Kidney epithelial cell (primary cell): ENCODE data around the gene MAP9. TPM values are rescaled to one million over a fixed set of nuclear protein-coding genes. Genes with fewer than 3 reads are reported as not detected.

Experiments
- DNase-seq: peaks from one replicate; pipeline ENCODE4 v3.0.0-alpha.2; 2010; ENCODE audit warnings: low read depth
- H3K27me3 ChIP-seq: 2 replicates; pipeline ENCODE4 v1.6.0; 2011; ENCODE audit warnings: low read length; ENCODE audit not compliant: control insufficient read depth, insufficient read depth
- H3K36me3 ChIP-seq: 2 replicates; pipeline ENCODE4 v1.5.1; 2011; ENCODE audit warnings: low read length; ENCODE audit not compliant: control insufficient read depth, insufficient read depth
- H3K4me3 ChIP-seq: 2 replicates; pipeline ENCODE4 v1.5.1; 2011; ENCODE audit warnings: low read depth, mild to moderate bottlenecking, control low read depth, low read length
- CTCF ChIP-seq: IDR thresholded peaks from 2 replicates; pipeline ENCODE4 v1.5.1; 2011; ENCODE audit warnings: mild to moderate bottlenecking, moderate library complexity, low read length, control low read depth, inconsistent platforms; ENCODE audit not compliant: insufficient read depth, poor library complexity, severe bottlenecking
- total RNA-seq: library from RNA; depleted of rRNA; stranded (reverse); fragments of >200 nt; gene quantifications from 2 replicates; pipeline ENCODE4 v1.2.3, GENCODE V29; 2015

Gene MAP9
- total RNA-seq, 1 donor from 2014 or later, result 22.0 TPM

GRCh38 chr4:155383541-155383940 is 6.8 kb upstream of the MAP9 start:
- DNase-seq, result no peak
- H3K4me3 ChIP-seq, result no peak overlapping the region
- no peaks in the 10 kb centered on the region for H3K27me3 ChIP-seq
- no peak for TF ChIP-seq CTCF
- no peaks in the 10 kb centered on the region for H3K36me3 ChIP-seq

GRCh38 chr4:155377276-155377675 is 511 bp upstream of the MAP9 start:
- DNase-seq, result no peak
- Histone ChIP-seq H3K4me3 (no peak overlapping the region), H3K27me3 (no peaks in the 10 kb centered on the region), H3K36me3 (no peaks in the 10 kb centered on the region)
- no peak for TF ChIP-seq CTCF

GRCh38 chr4:155371432-155372043 is 5.2 kb downstream of the MAP9 start:
- Histone ChIP-seq H3K27me3 (no peaks in the 10 kb centered on the region), H3K36me3 (peaks cover 2% of the 10 kb centered on the region), H3K4me3 (no peak overlapping the region)
- TF ChIP-seq CTCF, result peak; percentile 41
- no peak for DNase-seq

GRCh38 chr4:155367608-155368007 is 9.2 kb downstream of the MAP9 start:
- Histone ChIP-seq H3K27me3 (no peaks in the 10 kb centered on the region), H3K36me3 (peaks cover 2% of the 10 kb centered on the region), H3K4me3 (no peak overlapping the region)
- TF ChIP-seq CTCF, result no peak
- DNase-seq, result no peak

- DNase-seq, result no peak
- H3K36me3 ChIP-seq, result no peaks in the 10 kb centered on the region
- no peak overlapping the region for H3K4me3 ChIP-seq
- TF ChIP-seq CTCF, result peak; percentile 84
- H3K27me3 ChIP-seq, result no peaks in the 10 kb centered on the region
Measured at GRCh38 chr4:155353923-155354540, 22.7 kb downstream of the MAP9 start.

GRCh38 chr4:155342142-155342541 is 34.6 kb downstream of the MAP9 start:
- no peak for TF ChIP-seq CTCF
- H3K36me3 ChIP-seq, result no peaks in the 10 kb centered on the region
- DNase-seq, result peak; percentile 5
- H3K4me3 ChIP-seq, result no peak overlapping the region
- H3K27me3 ChIP-seq, result no peaks in the 10 kb centered on the region
